OCI-LY3 (cell line): Measurements from ENCODE around the gene RASSF1.
"Not testable (repeated sequence)": the region's sequence is repeated elsewhere in the genome, so short reads cannot be mapped to it uniquely, and the experiment has no call there.

ENCODE experiments used
- H2AFZ ChIP-seq: fragments of 200-600, 300-600 bp; shearing (Covaris generic); 2 replicates; pipeline ENCODE4 v1.6.0; 2014; ENCODE audit warnings: antibody characterized with exemption, low read depth, low read length
- H3K27ac ChIP-seq: fragments of 200-600, 300-600 bp; sonication (generic); 2 replicates; pipeline ENCODE4 v1.5.1; 2014; ENCODE audit warnings: mild to moderate bottlenecking, low read length, moderate library complexity, mixed read lengths
- H3K27me3 ChIP-seq: fragments of 200-600, 300-600 bp; sonication (generic); 2 replicates; pipeline ENCODE4 v1.6.1; 2014; ENCODE audit warnings: low read depth, low read length, mixed read lengths
- H3K36me3 ChIP-seq: fragments of 200-600, 300-600 bp; sonication (generic); replicated peaks from 2 replicates; pipeline ENCODE3; 2014; ENCODE audit warnings: low read depth, low read length, mixed read lengths
- H3K4me1 ChIP-seq: fragments of 300-600, 200-600 bp; sonication (generic); 2 replicates; pipeline ENCODE4 v1.6.1; 2014; ENCODE audit warnings: low read length, mixed read lengths
- H3K4me2 ChIP-seq: fragments of 200-600, 300-600 bp; sonication (generic); 2 replicates; pipeline ENCODE4 v1.6.1; 2014; ENCODE audit warnings: low read length, mixed read lengths
- H3K4me3 ChIP-seq: fragments of 300-600, 200-600 bp; sonication (generic); 2 replicates; pipeline ENCODE4 v1.5.1; 2014; ENCODE audit warnings: antibody characterized with exemption, mild to moderate bottlenecking, low read length, moderate library complexity
- H3K79me2 ChIP-seq: fragments of 300-600, 200-600 bp; shearing (Covaris generic); 2 replicates; pipeline ENCODE4 v1.6.1; 2014; ENCODE audit warnings: mild to moderate bottlenecking, low read length, mixed read lengths
- H3K9ac ChIP-seq: fragments of 300-600, 200-600 bp; shearing (Covaris generic); 2 replicates; pipeline ENCODE4 v1.6.0; 2014; ENCODE audit warnings: mild to moderate bottlenecking, low read length, moderate library complexity
- H3K9me3 ChIP-seq: fragments of 200-600, 300-600 bp; shearing (Covaris generic); 2 replicates; pipeline ENCODE4 v1.6.1; 2014; ENCODE audit warnings: low read length, mixed read lengths; ENCODE audit not compliant: insufficient read depth
- H4K20me1 ChIP-seq: fragments of 200-600, 300-600 bp; sonication (generic); 2 replicates; pipeline ENCODE4 v1.6.1; 2016; ENCODE audit warnings: low read length, mixed read lengths; ENCODE audit not compliant: insufficient read depth
- EZH2phosphoT487 ChIP-seq: fragments of 200-600 bp; shearing (Covaris generic); IDR thresholded peaks from 2 replicates; pipeline ENCODE4 v1.6.1; 2018; ENCODE audit warnings: antibody characterized with exemption, mixed run types, low read depth
- TF ChIP-seq, protein P1 (sequence below): fragments of 200-600, 300-600 bp; sonication (generic); IDR thresholded peaks from 2 replicates; pipeline ENCODE4 v1.5.1; 2014; ENCODE audit warnings: antibody characterized with exemption, low read length, low read depth

The RASSF1 gene

DNA sequence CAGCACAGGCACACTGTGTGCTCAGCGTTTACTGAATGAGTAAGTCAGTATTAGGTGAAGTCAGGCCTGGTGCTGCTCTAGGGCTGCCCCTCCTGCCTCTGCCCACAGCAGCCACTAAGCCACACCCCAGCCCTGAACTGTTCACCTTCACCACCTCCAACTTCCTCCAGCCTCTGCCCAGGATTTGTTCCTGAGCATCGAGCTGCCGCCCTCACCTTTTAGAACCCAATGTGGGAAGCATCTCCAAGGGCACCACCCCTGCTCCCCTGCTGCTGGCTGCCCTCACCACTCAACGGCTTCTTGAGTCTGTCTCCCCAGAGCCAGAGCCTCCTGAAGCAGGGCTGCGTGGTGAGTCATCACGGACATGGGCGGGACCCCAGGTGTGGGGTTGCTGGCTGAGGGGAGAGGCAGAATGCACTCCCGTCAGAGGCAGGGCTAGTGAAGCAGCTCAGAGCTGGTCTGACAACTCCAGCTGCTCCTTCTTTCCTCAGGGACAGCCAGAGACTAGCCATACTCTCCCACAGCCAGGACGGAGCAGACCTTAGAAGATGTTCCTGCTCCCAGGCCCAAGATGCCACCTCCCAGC, 23.9 kb downstream of the RASSF1 start:
- Histone ChIP-seq H3K9ac (no peak overlapping the region), H3K9me3 (no peaks in the 10 kb centered on the region), H3K36me3 (peaks cover 21% of the 10 kb centered on the region), H3K79me2 (peaks cover 19% of the 10 kb centered on the region), H2AFZ (no peak overlapping the region), H3K4me2 (no peak overlapping the region), H4K20me1 (no peaks in the 10 kb centered on the region), H3K27ac (no peak overlapping the region), H3K4me1 (peaks cover 16% of the 10 kb centered on the region), H3K27me3 (no peaks in the 10 kb centered on the region), H3K4me3 (no peak overlapping the region)
- TF ChIP-seq, protein P1, sequence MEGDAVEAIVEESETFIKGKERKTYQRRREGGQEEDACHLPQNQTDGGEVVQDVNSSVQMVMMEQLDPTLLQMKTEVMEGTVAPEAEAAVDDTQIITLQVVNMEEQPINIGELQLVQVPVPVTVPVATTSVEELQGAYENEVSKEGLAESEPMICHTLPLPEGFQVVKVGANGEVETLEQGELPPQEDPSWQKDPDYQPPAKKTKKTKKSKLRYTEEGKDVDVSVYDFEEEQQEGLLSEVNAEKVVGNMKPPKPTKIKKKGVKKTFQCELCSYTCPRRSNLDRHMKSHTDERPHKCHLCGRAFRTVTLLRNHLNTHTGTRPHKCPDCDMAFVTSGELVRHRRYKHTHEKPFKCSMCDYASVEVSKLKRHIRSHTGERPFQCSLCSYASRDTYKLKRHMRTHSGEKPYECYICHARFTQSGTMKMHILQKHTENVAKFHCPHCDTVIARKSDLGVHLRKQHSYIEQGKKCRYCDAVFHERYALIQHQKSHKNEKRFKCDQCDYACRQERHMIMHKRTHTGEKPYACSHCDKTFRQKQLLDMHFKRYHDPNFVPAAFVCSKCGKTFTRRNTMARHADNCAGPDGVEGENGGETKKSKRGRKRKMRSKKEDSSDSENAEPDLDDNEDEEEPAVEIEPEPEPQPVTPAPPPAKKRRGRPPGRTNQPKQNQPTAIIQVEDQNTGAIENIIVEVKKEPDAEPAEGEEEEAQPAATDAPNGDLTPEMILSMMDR, result no peak
- TF ChIP-seq EZH2phosphoT487, result no peak

- H3K36me3 ChIP-seq, result peaks cover 21% of the 10 kb centered on the region
- no peak overlapping the region for H2AFZ ChIP-seq
These were observed 25.8 kb downstream of the RASSF1 start for GRCh38 chr3:50314816-50315215.

DNA sequence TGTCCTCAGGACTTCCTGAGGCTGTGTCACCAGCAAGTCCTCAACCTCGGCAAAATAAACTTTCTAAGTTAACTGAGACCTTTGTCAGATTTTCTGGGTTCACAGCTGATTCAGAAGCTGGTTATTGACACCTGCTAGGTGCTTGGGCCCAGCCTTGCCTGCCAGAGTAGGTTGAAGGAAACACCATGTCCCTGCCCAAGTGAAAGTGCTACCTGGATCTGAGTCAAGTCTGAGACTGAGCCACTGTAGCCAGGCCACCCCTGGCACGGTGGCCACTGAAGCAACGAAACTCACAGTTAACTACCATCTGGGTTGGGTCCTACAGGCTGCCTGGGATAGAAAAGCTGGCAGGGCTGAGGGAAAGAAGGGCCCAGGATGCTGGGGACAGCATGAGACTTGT, 26.3 kb downstream of the RASSF1 start:
- H3K4me1 ChIP-seq, result peaks cover 9% of the 10 kb centered on the region; the same call in 1 of the 2 replicates
- H3K79me2 ChIP-seq, result peaks cover 3% of the 10 kb centered on the region; the same call in 1 of the 2 replicates
- H3K36me3 ChIP-seq, result peaks cover 23% of the 10 kb centered on the region
- no peak overlapping the region for H2AFZ ChIP-seq
- H3K27me3 ChIP-seq, result no peaks in the 10 kb centered on the region
- no peak overlapping the region for H3K4me3 ChIP-seq
- peaks cover 5% of the 10 kb centered on the region for H3K9me3 ChIP-seq
- no peak for TF ChIP-seq EZH2phosphoT487
- TF ChIP-seq, protein P1, result no peak
- no peak overlapping the region for H3K4me2 ChIP-seq
- H3K9ac ChIP-seq, result no peak overlapping the region
- no peaks in the 10 kb centered on the region for H4K20me1 ChIP-seq
- H3K27ac ChIP-seq, result no peak overlapping the region

More at GRCh38 chr3:50314816-50315215, 25.8 kb downstream of the RASSF1 start:
- TF ChIP-seq, protein P1, result no peak
- no peak for TF ChIP-seq EZH2phosphoT487
- Histone ChIP-seq H3K4me3 (no peak overlapping the region), H3K4me1 (peaks cover 9% of the 10 kb centered on the region), H3K9ac (no peak overlapping the region), H3K9me3 (peaks cover under 1% of the 10 kb centered on the region; the same call in 1 of the 2 replicates), H4K20me1 (no peaks in the 10 kb centered on the region), H3K79me2 (peaks cover 7% of the 10 kb centered on the region), H3K4me2 (no peak overlapping the region), H3K27me3 (no peaks in the 10 kb centered on the region), H3K27ac (no peak overlapping the region)

DNA sequence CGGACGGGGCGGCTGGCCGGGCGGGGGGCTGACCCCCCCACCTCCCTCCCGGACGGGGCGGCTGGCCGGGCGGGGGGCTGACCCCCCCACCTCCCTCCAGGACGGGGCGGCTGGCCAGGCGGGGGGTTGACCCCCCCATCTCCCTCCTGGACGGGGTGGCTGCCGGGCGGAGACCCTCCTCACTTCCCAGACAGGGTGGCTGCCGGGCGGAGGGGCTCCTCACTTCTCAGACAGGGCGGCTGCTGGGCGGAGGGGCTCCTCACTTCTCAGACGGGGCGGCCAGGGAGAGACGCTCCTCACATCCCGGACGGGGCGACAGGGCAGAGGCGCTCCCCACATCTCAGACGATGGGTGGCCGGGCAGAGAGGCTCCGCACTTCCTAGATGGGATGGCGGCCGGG, 28.6 kb downstream of the RASSF1 start:
- H2AFZ ChIP-seq, H3K27me3 ChIP-seq, H3K4me3 ChIP-seq, H4K20me1 ChIP-seq, H3K9ac ChIP-seq, H3K4me2 ChIP-seq, H3K27ac ChIP-seq, H3K79me2 ChIP-seq, H3K4me1 ChIP-seq, H3K9me3 ChIP-seq: not testable (repeated sequence)
- H3K36me3 ChIP-seq, result peaks cover 11% of the 10 kb centered on the region
